ENCODE results near the gene ECM2. TPM values are rescaled to one million over a fixed set of nuclear protein-coding genes. Genes with fewer than 3 reads are reported as not detected.

The ECM2 gene
- total RNA-seq, 1 donor from 2014 or later = 0.18 TPM

- FAIRE-seq = no peak
These were observed 80.6 kb downstream of the ECM2 start for GRCh38 chr9:92455217-92455616.

GRCh38 chr9:92446536-92446935 lies 89.3 kb downstream of the ECM2 start:
- Mint-ChIP-seq H3K27ac (ENCODE audit: unreplicated experiment) (no peak overlapping the region), H3K27me3 (ENCODE audit: low read depth, unreplicated experiment) (no peaks in the 10 kb centered on the region), H3K9me3 (ENCODE audit: unreplicated experiment) (peaks cover 3% of the 10 kb centered on the region), H3K4me3 (ENCODE audit: unreplicated experiment) (no peak overlapping the region), H3K4me1 (ENCODE audit: low read depth, unreplicated experiment) (peaks cover 7% of the 10 kb centered on the region), H3K36me3 (ENCODE audit: low read depth, unreplicated experiment) (no peaks in the 10 kb centered on the region)
- no peak for FAIRE-seq
- Histone ChIP-seq H3K9ac (ENCODE audit: low read length) (no peak overlapping the region), H3K36me3 (ENCODE audit: insufficient read depth, low read length) (no peaks in the 10 kb centered on the region), H3K4me1 (ENCODE audit: insufficient read depth, low read length) (peaks cover 3% of the 10 kb centered on the region), H3K27me3 (ENCODE audit: insufficient read depth, low read length) (no peaks in the 10 kb centered on the region), H3K4me3 (ENCODE audit: insufficient read depth, low read depth, low read length) (no peak overlapping the region), H2AFZ (ENCODE audit: low read depth, low read length) (no peak overlapping the region), H3K27ac (ENCODE audit: low read depth, low read length) (no peak overlapping the region), H4K20me1 (ENCODE audit: insufficient read depth, low read length) (no peaks in the 10 kb centered on the region), H3K9me3 (ENCODE audit: insufficient read depth, low read depth, low read length) (no peaks in the 10 kb centered on the region), H3K4me2 (ENCODE audit: low read length) (no peak overlapping the region), H3K79me2 (ENCODE audit: insufficient read depth, low read length) (no peaks in the 10 kb centered on the region)
- no peak for DNase-seq (ENCODE audit: low read depth)
- no peak for TF ChIP-seq EZH2 (IDR thresholded peaks at IDR 0.05; ENCODE audit: insufficient read depth, low read length)
- no peak for TF ChIP-seq CTCF (IDR thresholded peaks at IDR 0.05; ENCODE audit: insufficient read depth, low read depth, low read length)

More at GRCh38 chr9:92455217-92455616, 80.6 kb downstream of the ECM2 start:
- Histone ChIP-seq H3K79me2 (ENCODE audit: insufficient read depth, low read length) (no peaks in the 10 kb centered on the region), H3K4me1 (ENCODE audit: insufficient read depth, low read length) (no peaks in the 10 kb centered on the region), H3K27ac (ENCODE audit: low read depth, low read length) (no peak overlapping the region), H3K9me3 (ENCODE audit: insufficient read depth, low read depth, low read length) (no peaks in the 10 kb centered on the region), H3K36me3 (ENCODE audit: insufficient read depth, low read length) (no peaks in the 10 kb centered on the region), H2AFZ (ENCODE audit: low read depth, low read length) (no peak overlapping the region), H4K20me1 (ENCODE audit: insufficient read depth, low read length) (no peaks in the 10 kb centered on the region), H3K27me3 (ENCODE audit: insufficient read depth, low read length) (no peaks in the 10 kb centered on the region), H3K4me2 (ENCODE audit: low read length) (no peak overlapping the region), H3K4me3 (ENCODE audit: insufficient read depth, low read depth, low read length) (no peak overlapping the region), H3K9ac (ENCODE audit: low read length) (no peak overlapping the region)
- Mint-ChIP-seq H3K27me3 (ENCODE audit: low read depth, unreplicated experiment) (no peaks in the 10 kb centered on the region), H3K27ac (ENCODE audit: unreplicated experiment) (no peak overlapping the region), H3K4me1 (ENCODE audit: low read depth, unreplicated experiment) (no peaks in the 10 kb centered on the region), H3K36me3 (ENCODE audit: low read depth, unreplicated experiment) (no peaks in the 10 kb centered on the region), H3K9me3 (ENCODE audit: unreplicated experiment) (peaks cover 3% of the 10 kb centered on the region), H3K4me3 (ENCODE audit: unreplicated experiment) (no peak overlapping the region)
- no peak for DNase-seq (ENCODE audit: low read depth)
- TF ChIP-seq CTCF (IDR thresholded peaks at IDR 0.05; ENCODE audit: insufficient read depth, low read depth, low read length) (no peak), EZH2 (IDR thresholded peaks at IDR 0.05; ENCODE audit: insufficient read depth, low read length) (no peak)

Small RNA genes lying within 50 kb of the gene (microRNA-seq; reads per million reads assigned to microRNA genes)
- gene MIR4670 = not detected

Other genes starting within 250 kb of the ECM2 start
- 226 and 232 TPM in 2 replicates for gene IARS1, start 242.3 kb downstream of the ECM2 start, total RNA-seq
- 29.9 and 33.1 TPM in 2 replicates for gene NOL8, start 210.6 kb downstream of the ECM2 start, total RNA-seq
- 1.9 and 2.0 TPM in 2 replicates for gene CENPP, start 210.0 kb downstream of the ECM2 start, total RNA-seq
- gene OGN, start 131.4 kb downstream of the ECM2 start, total RNA-seq = not detected in 2 replicates
- gene OMD, start 111.5 kb downstream of the ECM2 start, total RNA-seq = not detected in 2 replicates
- gene ASPN, start 53.5 kb downstream of the ECM2 start, total RNA-seq = not detected in 2 replicates
- 11.3 and 14.1 TPM in 2 replicates for gene IPPK, start 134.1 kb upstream of the ECM2 start, total RNA-seq
- 45.9 and 48.2 TPM in 2 replicates for gene BICD2, start 228.8 kb upstream of the ECM2 start, total RNA-seq